ACHN (cell line): ENCODE measurements around the gene CRK.
"Not testable (repeated sequence)": the region's sequence is repeated elsewhere in the genome, so short reads cannot be mapped to it uniquely, and the experiment has no call there.

Source experiments
- DNase-seq: peaks from one replicate; pipeline ENCODE4 v3.0.0-alpha.2; 2015
- in situ Hi-C: cut with HindIII; loops from 2 replicates; pipeline ENCODE4 v1.10.0; 2017; ENCODE audit warnings: low sequenced_read_pairs, low pct_ligation_motif_present, low pct_unique_long_range_greater_than_20kb

The CRK gene

DNA sequence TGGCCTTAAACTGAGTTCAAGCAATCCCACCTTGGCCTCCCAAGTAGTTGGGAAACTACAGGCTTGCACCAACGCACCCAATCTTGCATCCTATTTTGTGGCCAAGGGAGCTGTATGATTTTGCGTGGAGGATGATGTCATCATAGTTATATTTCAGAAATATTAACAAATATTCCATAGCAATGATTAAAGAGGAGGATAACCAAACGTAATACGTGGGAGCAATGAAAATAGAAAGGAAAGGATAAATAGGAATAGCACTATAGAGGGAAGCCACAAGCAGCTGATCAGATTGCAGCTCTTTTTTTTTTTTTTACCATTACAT is 53.8 kb downstream of the CRK start:
- DNase-seq = no peak
- in situ Hi-C loops = no loop called here

DNA sequence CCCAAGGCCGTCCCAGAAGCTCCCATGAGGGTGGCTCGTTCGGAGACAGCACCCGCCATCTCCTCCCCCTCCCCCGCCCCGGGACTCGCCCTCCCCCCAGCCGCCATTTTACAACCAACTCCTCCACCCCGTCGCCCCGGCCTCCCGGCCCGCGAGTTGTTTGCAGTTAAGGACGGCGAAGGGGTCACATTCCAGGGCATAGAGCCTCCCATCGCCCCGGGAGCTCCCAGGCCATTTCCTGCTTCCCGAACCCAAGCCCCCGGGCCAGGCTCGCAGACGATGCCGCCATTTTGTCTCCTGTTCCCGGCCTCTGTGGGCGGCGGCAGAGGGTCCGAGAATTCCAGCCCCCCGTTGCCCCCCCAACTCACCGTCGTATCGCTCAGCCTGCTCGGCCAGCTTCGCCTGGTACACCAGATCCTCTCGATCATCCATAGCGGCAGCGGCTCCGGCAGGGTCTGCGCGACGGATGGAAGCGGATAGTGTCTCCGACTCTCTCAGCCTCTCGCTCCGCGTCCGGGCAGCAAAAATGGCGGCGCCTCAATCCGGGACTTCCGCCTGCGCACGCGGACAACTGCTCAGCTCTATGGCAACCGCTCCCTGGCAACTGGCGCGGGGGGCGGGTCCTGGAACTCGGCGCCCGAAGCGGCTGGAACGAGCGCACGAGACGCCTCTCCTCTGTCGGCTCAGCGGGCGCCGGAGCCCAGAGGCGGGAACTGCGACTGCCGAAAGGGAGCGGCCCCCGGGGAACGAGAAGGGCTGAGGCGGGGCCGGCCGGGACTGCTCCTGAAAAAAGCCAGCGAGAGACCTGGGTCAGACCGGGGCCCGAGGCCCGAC is 56.1 kb downstream of the CRK start, which contains the start of gene YWHAE:
Gene YWHAE (minus strand): TSS at position 544 of the 834 bp plus-strand sequence. CDS start 112 bp downstream, at position 432.
- peak; percentile 98 for DNase-seq
- in situ Hi-C loops = no loop called here

DNA sequence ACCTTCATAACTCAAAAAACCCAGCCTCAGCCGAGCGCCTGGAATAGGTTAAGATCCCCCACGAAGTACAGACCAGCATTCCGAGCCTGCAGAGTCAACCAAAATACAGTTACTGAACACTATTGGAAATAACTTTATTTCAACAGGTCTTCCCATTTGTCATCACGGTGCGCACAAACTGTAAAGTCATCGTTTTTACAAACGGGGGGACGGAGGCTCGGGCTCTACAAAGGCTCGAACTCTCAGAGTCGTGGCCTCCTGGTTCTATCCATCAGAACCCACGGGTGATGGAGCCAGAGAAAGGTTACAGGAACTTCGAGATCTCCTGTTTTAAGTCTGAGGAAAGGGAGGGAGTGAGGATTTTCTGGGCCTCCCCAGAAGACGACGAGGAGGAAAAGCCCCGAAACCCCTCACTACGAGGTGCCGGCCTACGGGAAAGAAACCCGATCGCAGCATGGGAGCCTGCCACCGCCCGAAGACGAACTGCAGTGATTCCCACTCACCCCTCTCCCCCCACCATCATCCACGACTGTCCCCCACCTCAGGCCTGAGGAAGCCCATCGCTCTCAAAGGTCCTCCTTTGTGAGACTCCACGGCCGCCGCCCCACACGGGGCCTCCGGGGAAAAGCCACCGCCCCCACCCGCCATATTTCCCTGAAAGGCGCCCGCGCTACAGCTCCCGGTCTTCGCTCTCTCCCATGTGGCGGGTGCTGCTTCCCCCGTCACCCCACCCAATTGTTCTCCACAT is 56.9 kb downstream of the CRK start:
- DNase-seq = peak; percentile 48
- in situ Hi-C loops = no loop called here

DNA sequence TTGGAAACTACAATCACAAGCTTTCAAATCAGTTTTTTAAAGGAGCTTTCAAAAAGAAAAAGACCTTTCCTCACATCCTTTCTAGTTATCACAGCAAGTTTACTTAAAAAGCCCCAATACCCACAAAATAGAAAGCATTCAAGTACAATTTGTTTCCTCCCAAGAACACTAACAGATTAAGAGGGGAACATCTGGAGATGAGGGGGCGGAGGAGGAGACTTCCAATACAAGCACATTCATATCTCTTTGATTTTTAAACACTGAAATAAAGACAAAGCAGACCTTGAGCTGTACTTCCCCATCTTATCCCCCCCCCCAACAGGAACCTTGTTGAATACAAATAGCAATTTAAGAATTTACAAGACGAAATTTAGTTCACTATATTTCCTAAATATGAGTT is 58.0 kb downstream of the CRK start:
- DNase-seq = no peak
- in situ Hi-C loops = no loop called here

DNA sequence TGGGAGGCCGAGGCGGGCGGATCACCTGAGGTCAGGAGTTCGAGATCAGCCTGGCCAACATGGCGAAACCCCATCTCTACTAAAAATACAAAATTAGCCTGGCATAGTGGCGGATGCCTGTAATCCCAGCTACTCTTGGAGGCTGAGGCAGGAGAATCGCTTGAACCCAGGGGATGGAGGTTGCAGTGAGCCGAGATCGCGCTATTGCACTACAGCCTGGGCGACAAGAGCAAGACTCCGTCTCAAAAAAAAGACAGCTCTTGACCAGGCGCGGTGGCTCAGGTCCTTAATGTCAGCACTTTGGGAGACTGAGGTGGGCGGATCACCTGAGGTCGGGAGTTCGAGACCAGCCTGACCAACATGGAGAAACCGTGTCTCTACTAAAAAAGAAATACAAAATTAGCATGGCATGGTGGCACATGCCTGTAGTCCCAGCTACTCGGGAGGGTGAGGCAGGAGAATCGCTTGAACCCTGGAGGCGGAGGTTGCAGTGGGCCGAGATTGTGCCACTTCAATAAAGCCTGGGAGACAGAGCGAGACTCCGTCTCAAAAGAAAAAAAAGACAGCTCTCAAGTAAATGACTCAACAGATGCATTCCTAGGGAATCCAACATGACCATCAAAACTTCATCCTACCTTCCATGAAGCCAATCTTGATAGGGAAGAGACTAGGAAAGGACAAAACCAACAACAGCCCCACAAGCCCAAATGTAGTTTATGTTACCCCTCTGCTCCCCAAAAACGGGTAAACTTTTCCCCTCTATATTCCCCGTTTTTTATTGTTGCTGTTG is 60.0 kb downstream of the CRK start:
- DNase-seq, in situ Hi-C loops: not testable (repeated sequence)

DNA sequence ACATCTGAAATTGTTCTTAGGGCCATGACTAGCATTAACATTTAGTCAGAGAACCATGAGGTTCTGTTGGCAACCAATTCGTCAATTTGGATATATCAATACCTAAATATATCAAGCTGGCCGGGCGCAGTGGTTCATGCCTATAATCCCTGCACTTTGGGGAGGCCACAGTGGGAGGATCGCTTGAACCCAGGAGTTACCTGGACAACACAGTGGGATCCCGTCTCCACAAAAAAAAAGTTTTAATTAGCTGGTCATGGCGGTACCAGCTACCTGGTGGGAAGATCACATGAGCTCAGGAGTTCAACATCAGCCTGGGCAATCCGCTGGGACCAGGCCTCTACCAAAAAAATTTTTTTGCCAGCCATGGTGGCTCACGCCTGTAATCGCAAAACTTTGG is 64.5 kb downstream of the CRK start:
- in situ Hi-C loops = no loop called here
- DNase-seq = no peak

DNA sequence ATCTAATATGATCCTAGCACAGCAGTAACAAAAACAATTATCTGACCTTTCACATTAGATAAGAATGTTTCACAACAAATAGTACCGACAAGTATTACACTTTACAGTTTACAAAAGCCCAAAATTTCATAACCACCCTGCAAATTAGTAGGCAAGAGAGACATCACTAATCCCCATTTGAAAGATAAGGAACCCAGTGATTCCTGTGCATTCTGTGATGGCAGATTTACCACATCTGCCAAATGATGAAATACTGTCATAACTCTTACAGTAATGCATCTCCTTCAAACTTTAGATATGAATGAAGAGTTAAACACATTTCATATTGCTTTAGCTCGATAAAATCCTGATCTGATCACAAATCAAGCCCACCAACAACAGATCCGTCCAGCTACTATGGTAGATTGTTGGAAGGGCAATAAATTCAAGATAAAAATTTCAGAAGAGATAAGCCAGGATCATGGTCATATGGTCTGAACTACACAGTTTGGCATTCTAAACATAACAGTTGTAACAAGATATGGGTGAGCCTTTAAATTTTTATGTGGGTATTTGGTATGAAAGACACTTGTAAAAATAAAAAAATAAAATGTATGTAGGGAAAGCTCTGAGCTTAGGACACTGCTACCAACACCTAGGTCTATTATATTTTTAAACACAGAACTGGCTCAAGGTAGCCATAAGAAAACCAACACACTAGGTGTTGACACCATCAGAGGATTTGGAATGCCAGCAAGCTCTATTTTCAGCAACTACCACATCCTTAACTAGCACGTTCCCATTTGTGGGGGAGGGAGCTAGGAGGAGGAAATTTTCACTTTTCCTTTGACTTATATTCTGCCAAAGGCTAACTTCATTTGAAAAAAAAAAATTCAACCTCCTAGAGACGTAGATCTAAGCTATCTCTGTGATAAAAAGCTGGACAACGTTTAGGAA is 65.3 kb downstream of the CRK start:
- in situ Hi-C loops = no loop called here
- DNase-seq = no peak

DNA sequence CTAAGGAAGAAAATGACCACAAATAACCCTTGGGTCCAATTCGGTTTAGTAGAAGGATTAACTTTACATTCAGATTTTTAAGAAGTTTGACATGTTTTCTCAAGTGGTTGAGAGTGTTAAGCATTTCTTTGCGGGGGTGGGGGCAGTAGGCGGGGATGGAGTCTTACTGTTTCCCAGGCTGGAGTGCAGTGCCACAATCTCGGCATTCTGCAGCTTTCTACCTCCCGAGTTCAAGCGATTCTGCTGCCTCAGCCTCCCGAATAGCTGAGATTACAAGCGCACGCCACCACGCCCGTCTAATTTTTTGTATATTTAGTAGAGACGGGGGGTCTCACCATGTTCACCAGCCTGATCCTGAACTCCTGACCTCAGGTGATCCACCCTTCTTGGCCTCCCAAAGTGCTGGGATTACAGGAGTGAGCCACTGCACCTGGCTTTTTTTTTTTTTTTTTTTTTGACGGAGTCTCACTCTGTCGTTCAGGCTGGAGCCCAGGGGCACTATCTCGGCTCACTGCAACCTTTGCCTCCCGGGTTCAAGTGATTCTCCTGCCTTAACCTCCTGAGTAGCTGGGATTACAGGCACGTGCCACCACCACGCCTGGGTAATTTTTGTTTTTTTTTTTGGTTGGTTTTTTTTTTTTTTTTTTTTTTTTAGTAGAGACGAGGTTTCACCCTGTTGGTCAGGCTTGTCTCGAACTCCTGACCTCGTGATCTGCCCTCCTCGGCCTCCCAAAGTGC is 68.4 kb downstream of the CRK start:
- DNase-seq, in situ Hi-C loops: not testable (repeated sequence)

DNA sequence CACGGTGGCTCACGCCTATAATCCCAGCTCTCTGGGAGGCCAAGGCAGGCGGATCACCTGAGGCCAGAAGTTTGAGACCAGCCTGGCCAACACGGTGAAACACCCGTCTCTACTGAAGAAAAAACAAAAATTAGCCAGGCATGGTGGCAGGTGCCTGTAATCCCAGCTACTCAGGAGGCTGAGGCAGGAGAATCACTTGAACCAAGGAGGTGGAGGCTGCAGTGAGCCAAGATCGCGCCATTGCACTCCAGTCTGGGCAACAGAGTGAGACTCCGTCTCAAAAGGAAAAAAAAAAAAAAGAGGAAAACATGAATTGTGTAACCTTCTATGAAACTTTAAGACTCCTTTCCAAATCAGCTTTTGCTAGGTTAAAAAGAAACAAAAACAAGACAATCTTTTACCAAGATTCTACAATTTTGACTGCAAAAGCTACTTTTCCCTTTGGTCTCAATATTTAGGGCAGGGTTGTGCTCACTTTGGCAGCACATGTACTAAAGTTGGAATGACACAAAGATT is 69.3 kb downstream of the CRK start:
- in situ Hi-C loops, DNase-seq: not testable (repeated sequence)

DNA sequence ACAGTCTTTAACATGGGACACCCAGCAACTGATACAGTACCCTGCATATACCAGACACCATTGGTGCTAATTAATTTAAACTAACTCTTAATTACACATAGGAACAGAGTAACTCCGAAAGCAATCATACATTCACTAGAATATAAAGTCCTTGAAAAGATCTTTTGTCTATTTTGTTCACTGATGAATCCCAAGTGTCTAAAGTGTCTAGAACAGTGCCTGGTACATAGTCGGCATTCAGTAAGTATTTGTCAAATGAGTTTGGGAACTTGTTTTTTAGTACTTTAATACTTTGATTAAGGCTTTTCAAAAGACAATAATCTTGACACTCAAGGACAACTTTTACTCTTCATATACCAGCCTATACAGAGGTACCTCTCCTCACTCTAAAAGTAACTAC is 69.8 kb downstream of the CRK start:
- DNase-seq = no peak
- in situ Hi-C loops = no loop called here

DNA sequence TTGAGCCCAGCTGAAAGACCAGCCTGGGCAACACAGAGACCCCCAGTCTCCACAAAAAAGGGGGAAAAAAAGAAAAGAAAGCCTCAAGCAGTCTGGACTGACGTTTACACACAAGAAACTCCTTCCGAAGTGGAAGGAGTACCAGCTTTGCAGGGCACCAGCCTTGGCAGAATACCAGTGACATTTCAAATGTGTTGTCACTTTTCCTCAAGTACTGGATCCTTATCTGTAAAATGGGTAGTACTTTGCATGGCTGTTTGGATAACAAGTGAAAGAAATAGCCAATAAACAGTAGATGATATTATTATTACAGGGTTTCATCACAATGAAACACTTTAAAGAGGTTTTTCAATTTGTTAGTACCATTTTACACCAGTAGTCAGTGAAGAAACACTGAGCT is 70.2 kb downstream of the CRK start:
- in situ Hi-C loops = no loop called here
- DNase-seq = no peak

DNA sequence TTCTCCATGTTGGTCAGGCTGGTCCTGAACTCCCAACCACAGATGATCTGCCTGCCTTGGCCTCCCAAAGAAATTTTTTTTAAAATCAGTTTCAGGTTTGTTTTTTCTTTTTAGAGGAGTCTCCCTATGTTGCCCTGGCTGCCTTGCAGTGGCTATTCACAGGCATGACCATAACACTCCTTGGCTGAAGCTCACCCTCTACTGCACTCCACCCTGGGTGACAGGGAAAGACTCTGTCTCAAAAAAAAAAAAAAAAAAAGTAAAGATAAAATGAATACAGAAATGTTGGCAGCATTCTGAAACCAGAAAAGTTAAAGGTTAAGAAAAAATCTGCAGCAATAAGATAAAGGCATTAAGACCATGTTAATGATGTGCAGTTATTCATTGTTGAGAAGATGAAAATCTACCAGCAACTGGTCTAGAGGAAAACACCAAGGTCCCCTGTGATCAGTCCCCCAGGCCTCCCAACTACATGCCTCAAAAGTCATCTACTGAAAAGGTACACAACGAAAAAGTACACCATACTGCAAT is 71.1 kb downstream of the CRK start:
- in situ Hi-C loops = no loop called here
- DNase-seq = no peak

DNA sequence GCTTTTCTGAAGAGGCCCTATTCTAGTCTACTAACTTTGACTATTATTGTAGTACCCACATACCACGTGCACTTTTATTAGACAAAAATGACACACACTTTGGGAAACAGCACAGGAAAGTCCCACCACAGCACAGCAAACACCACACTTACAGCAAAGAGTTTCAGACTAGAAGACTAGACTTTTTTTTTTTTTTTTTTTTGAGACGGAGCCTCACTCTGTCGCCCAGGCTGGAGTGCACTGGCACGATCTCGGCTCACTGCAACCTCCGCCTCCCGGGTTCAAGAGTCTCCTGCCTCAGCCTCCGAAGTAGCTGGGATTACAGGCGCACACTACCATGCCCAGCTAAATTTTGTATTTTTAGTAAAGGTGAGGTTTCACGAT is 76.1 kb downstream of the CRK start:
- in situ Hi-C loops = no loop called here
- no peak for DNase-seq

DNA sequence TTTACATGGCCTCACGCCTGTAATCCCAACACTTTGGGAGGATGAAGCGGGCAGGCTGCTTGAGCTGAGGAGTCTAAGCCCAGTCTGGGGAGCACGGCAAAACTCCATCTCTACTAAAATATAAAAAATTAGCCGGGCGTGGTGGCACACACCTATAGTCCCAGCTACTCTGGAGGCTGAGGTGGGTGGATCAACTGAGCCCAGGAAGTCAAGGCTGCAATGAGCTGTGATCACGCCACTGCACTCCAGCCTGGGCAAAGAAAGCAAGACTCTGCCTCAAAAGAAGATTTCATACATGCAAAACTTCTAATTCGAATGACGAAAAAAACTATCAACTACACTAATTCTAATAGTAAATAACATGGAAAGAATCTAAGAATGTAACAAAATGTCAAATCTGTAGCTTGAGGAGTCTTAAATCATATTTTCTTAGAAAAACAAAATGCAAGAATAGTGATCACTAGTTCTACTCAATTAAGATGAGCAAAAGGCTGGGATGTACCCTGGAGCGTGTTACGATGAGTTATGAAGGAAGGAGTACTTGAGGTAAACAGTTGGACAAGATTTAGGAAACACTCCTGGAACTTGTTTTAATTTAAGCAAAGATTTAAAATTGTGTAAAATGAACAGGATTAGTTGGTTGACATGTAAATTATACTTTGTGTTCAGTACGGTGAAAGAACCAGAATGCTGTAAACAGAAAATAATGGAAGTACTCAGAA is 76.7 kb downstream of the CRK start:
- in situ Hi-C loops = no loop called here
- DNase-seq = no peak

DNA sequence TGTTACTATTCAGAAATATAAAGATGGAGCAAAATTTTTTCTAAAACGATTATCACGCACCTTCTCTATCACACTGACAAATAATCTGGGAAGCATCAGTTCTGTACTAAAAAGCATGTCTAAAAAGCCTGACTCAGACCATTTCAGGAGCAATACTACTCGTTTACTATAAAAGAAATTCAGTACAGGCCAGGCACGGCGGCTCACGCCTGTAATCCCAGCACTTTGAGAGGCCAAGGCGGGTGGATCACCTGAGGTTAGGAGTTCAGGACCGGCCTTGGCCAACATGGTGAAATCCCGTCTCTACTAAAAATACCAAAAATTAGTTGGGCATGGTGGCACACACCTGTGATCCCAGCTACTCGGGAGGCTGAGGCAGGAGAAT is 77.6 kb downstream of the CRK start:
- DNase-seq, in situ Hi-C loops: not testable (repeated sequence)

DNA sequence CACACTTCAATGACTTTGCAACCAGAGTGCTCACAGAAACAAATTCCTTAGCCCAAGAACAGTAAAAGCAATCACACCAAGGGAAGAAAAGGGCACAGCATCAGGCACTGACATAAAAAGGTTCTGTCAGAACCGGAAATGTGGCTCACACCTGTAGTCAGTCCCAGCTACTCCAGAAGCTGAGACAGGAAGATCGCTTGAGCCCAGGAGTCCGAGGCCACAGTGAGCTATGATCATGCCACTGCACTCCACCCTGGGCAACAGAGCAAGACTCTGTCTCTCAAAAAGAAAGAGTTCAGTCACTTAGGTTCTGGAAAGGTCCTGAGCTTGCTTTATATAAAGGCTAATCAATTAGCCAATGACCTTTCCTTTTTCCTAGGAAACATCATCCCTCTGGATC is 78.7 kb downstream of the CRK start:
- in situ Hi-C loops = no loop called here
- DNase-seq = no peak

DNA sequence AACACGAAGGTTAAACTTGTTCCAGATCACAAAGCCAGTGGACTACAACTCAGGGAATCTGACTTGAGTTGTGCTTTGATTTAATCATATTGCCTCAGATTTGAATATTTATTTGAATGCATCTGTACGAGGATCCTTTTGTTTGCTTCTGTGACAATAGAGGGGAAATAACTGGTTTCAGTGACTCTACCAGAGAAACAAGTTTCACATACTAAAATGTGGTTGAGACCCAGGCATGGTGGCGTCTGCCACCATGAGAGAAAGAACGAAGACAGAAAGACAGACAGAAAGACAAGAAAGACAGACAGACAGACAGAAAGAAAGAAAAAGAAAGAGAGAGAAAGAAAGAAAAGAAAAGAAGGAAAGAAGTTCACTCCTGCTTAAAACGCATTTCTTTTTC is 80.0 kb downstream of the CRK start:
- in situ Hi-C loops = no loop called here
- DNase-seq = no peak
